GM19351 (cell line): Measurements from ENCODE around the gene IPO4.
A peak's percentile ranks its signal among the peaks of the same experiment; 100 is the strongest.
"Not testable (repeated sequence)": the region's sequence is repeated elsewhere in the genome, so short reads cannot be mapped to it uniquely, and the experiment has no call there.

ENCODE experiments used
- ATAC-seq: cut with Tn5 transposase; IDR thresholded peaks from one replicate; pipeline ENCODE4 v1.9.1; 2021; ENCODE audit warnings: mild to moderate bottlenecking, moderate library complexity; ENCODE audit not compliant: unreplicated experiment

The IPO4 gene, protein sequence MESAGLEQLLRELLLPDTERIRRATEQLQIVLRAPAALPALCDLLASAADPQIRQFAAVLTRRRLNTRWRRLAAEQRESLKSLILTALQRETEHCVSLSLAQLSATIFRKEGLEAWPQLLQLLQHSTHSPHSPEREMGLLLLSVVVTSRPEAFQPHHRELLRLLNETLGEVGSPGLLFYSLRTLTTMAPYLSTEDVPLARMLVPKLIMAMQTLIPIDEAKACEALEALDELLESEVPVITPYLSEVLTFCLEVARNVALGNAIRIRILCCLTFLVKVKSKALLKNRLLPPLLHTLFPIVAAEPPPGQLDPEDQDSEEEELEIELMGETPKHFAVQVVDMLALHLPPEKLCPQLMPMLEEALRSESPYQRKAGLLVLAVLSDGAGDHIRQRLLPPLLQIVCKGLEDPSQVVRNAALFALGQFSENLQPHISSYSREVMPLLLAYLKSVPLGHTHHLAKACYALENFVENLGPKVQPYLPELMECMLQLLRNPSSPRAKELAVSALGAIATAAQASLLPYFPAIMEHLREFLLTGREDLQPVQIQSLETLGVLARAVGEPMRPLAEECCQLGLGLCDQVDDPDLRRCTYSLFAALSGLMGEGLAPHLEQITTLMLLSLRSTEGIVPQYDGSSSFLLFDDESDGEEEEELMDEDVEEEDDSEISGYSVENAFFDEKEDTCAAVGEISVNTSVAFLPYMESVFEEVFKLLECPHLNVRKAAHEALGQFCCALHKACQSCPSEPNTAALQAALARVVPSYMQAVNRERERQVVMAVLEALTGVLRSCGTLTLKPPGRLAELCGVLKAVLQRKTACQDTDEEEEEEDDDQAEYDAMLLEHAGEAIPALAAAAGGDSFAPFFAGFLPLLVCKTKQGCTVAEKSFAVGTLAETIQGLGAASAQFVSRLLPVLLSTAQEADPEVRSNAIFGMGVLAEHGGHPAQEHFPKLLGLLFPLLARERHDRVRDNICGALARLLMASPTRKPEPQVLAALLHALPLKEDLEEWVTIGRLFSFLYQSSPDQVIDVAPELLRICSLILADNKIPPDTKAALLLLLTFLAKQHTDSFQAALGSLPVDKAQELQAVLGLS

DNA sequence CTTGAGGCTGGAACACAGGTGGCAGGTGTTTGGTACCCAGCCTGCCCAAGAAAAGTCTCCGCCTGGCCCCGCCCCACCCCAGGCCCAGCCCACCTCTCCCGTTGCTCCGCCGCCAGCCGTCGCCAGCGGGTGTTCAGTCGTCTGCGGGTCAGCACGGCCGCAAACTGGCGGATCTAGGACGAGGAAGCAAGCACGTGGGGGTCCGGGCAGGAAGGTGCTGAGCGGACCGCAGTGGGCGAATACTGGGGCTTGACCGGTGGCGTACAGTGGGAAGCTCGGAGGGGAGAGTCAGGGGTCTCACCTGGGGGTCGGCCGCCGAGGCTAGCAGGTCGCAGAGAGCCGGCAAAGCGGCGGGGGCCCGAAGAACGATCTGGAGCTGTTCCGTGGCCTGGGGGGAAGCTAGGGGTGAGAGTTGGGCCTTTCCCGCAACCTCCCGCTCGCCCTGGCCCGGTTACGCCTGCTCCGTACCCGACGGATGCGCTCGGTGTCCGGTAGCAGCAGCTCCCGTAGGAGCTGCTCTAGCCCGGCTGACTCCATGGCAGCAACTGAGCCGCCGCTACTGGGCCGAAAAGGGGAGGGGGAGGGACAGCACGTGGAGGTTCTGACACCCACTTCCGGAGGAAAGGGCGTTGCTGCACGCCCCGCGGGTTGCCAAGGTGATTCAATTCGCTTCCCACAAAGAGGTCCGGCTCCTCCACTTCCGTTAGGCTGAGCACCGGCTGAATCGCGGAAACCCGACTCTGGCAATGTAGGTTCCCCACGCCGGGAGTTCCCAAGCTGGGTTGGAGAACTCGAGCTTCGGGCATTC, at the start of gene IPO4:
Gene IPO4, minus strand, starts transcription at position 566 of the 808 bp plus-strand sequence. Its CDS starts 29 bp downstream, at position 537.
- peak; percentile 95 for ATAC-seq

DNA sequence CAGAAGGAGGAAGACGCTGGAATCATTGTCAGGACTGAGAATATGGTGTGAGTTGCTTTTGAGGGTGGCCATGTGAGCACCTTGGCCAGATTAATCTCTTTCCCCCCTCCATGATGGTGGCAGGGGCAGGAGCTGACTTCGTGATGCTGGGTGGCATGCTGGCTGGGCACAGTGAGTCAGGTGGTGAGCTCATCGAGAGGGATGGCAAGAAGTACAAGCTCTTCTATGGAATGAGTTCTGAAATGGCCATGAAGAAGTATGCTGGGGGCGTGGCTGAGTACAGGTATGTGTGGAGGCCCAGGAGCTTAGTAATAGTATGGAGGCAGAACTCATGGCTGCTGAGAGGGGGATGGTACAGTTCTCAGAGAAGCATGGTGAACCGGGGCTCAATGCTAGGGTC, 49.5 kb upstream of the IPO4 start:
- no peak for ATAC-seq

- no peak for ATAC-seq
Measured at GRCh38 chr14:24237463-24237955, 48.9 kb upstream of the IPO4 start.

- no peak for ATAC-seq
Measured at GRCh38 chr14:24236689-24237462, 48.3 kb upstream of the IPO4 start.

GRCh38 chr14:24235804-24236688, 47.4 kb upstream of the IPO4 start:
- no peak for ATAC-seq

GRCh38 chr14:24234095-24235005, 45.7 kb upstream of the IPO4 start:
- ATAC-seq, result no peak

DNA sequence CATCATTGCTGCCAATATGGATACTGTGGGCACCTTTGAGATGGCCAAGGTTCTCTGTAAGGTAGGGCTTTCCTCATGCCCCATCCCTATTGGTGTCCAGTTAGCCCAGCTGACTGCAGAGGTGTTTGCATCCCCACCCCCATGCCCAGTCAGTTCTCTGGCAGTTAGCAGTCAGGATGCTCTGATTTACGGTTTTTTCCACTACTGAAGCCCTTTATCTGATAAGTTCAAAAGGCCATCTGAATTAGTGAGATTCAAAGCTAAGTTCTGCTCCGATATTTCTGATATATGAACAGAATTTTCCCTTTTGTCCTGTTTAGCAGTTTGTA, 44.9 kb upstream of the IPO4 start:
- ATAC-seq, result no peak

- ATAC-seq, result peak; percentile 59
Measured at GRCh38 chr14:24232645-24233537, 44.3 kb upstream of the IPO4 start, which contains the start of gene GMPR2. Gene GMPR2 (plus strand): TSS chr14:24232929. CDS start chr14:24233254, 325 bp downstream.

DNA sequence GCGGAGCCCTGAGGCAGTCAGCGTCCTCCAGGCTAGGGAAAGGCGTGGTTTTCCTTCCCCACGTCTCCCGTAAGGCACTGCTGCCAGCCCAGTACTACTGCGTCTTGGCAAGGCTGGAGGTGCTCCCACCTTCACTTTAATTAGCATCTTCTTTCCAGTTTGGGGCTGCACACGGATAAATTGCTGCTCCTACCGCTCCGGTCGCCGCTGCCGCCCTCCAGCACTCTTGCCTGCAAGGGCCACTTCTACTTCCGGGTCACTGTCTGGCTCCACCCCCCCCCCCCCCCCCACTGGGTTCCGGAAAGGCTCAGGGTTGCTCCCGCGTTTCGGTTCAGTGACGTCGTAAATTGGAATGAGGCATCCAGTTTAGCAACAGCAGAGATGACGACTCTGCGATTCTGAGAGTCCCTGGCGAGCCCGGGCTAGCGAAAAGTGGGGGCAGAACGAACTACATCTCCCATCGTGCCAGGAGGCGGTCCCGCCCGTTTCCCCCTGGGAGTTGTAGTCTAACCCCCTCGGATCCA, 43.6 kb upstream of the IPO4 start, which contains the start of gene NEDD8:
Gene NEDD8, minus strand, starts transcription at position 247 of the 524 bp plus-strand sequence. Its CDS starts 100 bp downstream, at position 147.
- ATAC-seq, result peak; percentile 76

DNA sequence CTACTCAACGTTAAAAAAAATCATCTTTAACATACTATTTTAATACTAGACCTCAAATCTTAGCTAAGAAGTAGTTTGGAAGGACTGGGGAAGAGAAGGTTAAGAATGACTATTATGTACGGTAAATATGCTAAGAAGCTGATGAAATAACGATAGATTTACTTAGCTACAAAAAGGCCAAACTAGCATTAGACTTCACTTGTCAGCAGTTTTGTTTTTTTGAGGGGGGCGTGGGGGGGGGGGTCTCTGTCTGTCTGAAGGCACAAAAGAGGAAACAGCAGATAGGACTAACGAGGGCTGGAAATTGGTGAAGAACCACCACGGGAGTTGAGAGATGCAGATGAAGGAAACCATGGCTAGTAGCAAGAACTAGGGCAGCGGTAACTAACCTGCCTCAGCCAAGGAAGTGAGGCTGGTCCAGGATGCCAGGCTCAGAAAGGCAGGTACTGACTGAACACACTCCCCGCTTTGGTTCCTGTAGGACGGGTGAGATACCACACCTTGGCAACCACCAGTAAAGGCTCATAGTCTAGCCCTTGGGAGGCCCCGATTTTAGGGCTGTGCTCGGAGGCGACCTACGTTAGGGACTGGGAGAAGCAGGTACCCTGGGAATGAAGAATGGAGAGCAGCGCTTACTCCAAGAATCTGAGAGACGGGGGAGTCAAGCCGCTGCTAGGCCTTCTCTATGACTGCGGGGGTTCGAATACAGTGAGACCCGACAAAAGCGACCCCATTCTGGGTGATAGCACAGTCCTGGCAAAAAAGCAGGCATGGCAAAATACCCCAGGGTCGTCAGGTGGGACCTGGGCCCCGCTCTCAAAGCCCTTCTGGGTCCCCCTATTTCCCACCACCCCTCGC, 42.9 kb upstream of the IPO4 start:
- peak; percentile 15 for ATAC-seq

DNA sequence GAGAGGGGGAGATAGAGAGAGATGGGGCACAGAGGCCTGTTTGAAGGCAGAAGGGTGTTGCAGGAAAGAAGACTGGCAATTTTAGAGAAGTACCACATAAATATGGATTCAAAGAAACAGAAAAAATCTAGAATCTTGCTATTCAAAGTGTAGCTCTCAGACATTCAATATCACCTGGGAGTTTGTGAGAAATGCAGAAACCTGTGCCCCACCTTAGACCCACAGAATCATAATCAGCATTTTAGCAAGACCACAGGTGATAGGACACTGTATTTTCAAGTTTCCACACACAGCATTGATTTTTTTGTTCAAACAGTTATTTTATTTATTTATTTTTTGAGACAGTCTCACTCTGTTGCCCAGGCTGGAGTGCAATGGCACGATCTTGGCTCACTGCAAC, 40.3 kb upstream of the IPO4 start:
- ATAC-seq, result no peak

DNA sequence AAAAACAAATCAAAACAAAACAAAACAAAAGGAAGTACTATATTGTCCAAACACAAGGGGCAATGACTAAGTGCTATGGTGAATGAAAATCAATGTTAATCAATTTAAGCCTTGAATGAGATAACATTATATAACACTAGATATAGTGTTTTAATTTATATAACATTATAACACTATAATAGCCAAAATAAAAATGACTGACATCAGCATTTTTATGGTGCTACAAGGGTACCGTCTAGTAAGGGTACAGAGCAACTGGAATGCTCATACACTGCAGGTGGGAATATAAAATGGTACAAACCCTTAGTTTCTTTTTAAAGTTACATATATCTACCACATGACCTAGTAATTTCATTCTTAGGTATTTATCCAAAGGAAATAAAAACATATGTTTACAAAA, 37.9 kb upstream of the IPO4 start:
- no peak for ATAC-seq

DNA sequence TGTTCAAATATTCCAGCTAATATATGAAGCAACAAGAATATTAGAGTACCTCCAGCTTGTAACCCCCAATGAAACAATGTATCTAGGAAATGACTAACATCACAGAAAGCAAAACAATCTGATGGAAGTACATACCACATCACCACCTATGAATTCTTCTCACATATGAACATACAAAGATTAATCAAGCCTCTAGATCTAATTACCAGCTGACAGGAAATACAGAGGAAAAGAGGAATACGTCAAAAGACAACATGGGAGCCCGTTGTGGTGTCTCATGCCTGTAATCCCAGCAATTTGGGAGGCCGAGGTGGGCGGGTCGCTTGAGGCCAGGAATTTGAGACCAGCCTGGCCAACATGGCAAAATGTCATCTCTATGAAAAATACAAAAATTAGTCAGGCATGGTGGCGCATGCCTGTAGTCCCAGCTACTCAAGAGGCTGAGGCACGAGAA, 36.0 kb upstream of the IPO4 start:
- no peak for ATAC-seq

GRCh38 chr14:24222987-24223386, 34.4 kb upstream of the IPO4 start:
- not testable (repeated sequence) for ATAC-seq

DNA sequence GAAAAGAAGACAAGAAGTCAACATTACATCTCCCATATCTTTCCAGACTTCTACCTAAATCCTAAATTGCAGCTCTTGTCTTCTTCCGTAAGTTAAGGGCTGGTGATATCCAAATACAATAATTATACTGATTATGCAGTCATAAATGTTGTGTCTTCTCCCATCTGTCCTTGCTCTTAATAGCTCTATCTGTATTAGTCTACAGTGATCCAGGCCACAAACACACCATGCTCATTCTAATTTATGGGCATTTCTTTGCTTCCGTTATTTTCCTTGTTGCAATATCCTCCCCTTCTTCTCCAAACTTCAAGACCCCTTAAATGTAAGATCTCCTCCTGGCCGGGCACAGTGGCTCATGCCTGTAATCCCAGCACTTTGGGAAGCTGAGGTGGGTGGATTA, 30.9 kb upstream of the IPO4 start:
- no peak for ATAC-seq
